HCT116 (cell line): ENCODE measurements around the gene SMIM35.

Experiments
- CEBPB ChIP-seq: IDR thresholded peaks from 2 replicates; pipeline ENCODE4 v1.6.1; 2012; ENCODE audit warnings: low read depth
- CTCF ChIP-seq, 3 experiments: fragments of 200-600 bp in 1 of 3; sonication (generic) in 1 of 3; IDR thresholded peaks in 2 of 3; conservative IDR thresholded peaks in 1 of 3; 2 replicates each; pipeline ENCODE4 v1.5.1; 2012 to 2017; ENCODE audit warnings: low read depth in 2 of 3, low read length in 2 of 3, antibody characterized with exemption in 1 of 3, borderline replicate concordance in 1 of 3, control low read depth in 1 of 3, mild to moderate bottlenecking in 1 of 3, mixed read lengths in 1 of 3, mixed run types in 1 of 3, moderate library complexity in 1 of 3; ENCODE audit not compliant: insufficient read depth in 1 of 3
- EZH2 ChIP-seq: fragments of 200-600 bp; sonication (generic); IDR thresholded peaks from 2 replicates; pipeline ENCODE4 v1.6.1; 2017; ENCODE audit warnings: antibody characterized with exemption, mixed run types
- EZH2phosphoT487 ChIP-seq: fragments of 200-600 bp; IDR thresholded peaks from 2 replicates; pipeline ENCODE4 v1.6.1; 2018; ENCODE audit warnings: antibody characterized with exemption, borderline replicate concordance
- MAX ChIP-seq: IDR thresholded peaks from 2 replicates; pipeline ENCODE4 v1.6.1; 2012
- POLR2A ChIP-seq: IDR thresholded peaks from 2 replicates; pipeline ENCODE4 v1.7.0; 2011; ENCODE audit warnings: borderline replicate concordance; ENCODE audit not compliant: insufficient read depth, insufficient read length; ENCODE audit errors: extremely low read depth
- POLR2AphosphoS5 ChIP-seq: IDR thresholded peaks from 2 replicates; pipeline ENCODE4 v1.6.1; 2011; ENCODE audit warnings: mild to moderate bottlenecking, low read depth, low read length, moderate library complexity
- REST ChIP-seq: IDR thresholded peaks from 2 replicates; pipeline ENCODE4 v1.6.1; 2012; ENCODE audit warnings: low read depth
- SIN3A ChIP-seq: IDR thresholded peaks from 2 replicates; pipeline ENCODE4 v1.6.1; 2012; ENCODE audit warnings: low read depth
- SP1 ChIP-seq: IDR thresholded peaks from 2 replicates; pipeline ENCODE4 v1.6.1; 2012; ENCODE audit warnings: low read depth
- SRF ChIP-seq: IDR thresholded peaks from 2 replicates; pipeline ENCODE4 v1.6.1; 2012; ENCODE audit warnings: low read depth
- TCF7L2 ChIP-seq: IDR thresholded peaks from 2 replicates; pipeline ENCODE4 v1.7.0; 2011; ENCODE audit warnings: borderline replicate concordance, inconsistent platforms; ENCODE audit not compliant: insufficient read depth, insufficient read length; ENCODE audit errors: extremely low read depth

GRCh38 chr11:118049771-118050170 is 37.0 kb downstream of the SMIM35 start:
- no peak for TF ChIP-seq CTCF (IDR thresholded peaks at IDR 0.05 in 2 of 3, conservative IDR thresholded peaks at IDR 0.05 in 1 of 3; ENCODE audit: borderline replicate concordance in 1 of 3, insufficient read depth in 1 of 3, low read depth in 2 of 3, low read length in 2 of 3)
- TF ChIP-seq SP1 = no peak
- TF ChIP-seq MAX = no peak
- no peak for TF ChIP-seq TCF7L2
- TF ChIP-seq POLR2A = no peak
- no peak for TF ChIP-seq REST
- no peak for TF ChIP-seq SIN3A
- TF ChIP-seq EZH2 = no peak
- no peak for TF ChIP-seq SRF
- no peak for TF ChIP-seq EZH2phosphoT487
- TF ChIP-seq POLR2AphosphoS5 = no peak
- no peak for TF ChIP-seq CEBPB
